ENCODE results near the gene GPN2.

DNA sequence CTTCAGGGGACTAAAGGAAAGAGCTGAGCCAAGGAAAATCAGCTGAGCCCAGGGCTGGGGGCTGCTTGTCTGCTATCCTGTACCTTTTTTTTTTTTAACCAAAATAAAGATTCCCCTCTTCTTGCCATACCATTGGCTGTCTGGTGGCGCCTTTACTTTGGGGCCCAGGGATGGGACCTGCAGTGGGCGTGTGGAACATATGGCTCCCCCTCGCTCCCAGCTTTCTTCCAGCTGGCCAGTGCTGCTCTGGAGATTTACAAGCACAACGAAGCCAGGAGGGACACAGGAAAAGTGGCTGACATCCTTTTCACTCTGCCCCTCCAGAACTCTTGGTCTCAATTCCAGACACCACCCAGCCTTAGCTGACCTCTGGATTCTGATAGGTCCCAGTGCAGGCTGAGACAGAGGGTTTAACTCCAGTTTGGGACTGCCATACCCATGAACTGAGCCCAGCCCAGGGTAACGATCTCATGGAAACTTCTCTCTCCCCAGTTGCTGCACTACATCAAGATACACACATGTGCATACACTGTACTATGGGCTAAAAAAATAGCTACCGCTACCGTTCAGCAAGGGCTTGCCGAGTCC, 32.5 kb downstream of the GPN2 start:
- TF ChIP-seq YY1 (IDR thresholded peaks at IDR 0.05): no peak
- TF ChIP-seq, protein P1, sequence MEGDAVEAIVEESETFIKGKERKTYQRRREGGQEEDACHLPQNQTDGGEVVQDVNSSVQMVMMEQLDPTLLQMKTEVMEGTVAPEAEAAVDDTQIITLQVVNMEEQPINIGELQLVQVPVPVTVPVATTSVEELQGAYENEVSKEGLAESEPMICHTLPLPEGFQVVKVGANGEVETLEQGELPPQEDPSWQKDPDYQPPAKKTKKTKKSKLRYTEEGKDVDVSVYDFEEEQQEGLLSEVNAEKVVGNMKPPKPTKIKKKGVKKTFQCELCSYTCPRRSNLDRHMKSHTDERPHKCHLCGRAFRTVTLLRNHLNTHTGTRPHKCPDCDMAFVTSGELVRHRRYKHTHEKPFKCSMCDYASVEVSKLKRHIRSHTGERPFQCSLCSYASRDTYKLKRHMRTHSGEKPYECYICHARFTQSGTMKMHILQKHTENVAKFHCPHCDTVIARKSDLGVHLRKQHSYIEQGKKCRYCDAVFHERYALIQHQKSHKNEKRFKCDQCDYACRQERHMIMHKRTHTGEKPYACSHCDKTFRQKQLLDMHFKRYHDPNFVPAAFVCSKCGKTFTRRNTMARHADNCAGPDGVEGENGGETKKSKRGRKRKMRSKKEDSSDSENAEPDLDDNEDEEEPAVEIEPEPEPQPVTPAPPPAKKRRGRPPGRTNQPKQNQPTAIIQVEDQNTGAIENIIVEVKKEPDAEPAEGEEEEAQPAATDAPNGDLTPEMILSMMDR (IDR thresholded peaks at IDR 0.05; ENCODE audit: low read depth, low read length, missing input control): no peak
- TF ChIP-seq RAD21 (IDR thresholded peaks at IDR 0.05): no peak
- no peak for TF ChIP-seq TAF1 (conservative IDR thresholded peaks at IDR 0.05)
- no peak for TF ChIP-seq JUND (IDR thresholded peaks at IDR 0.05)
- TF ChIP-seq, protein P2, sequence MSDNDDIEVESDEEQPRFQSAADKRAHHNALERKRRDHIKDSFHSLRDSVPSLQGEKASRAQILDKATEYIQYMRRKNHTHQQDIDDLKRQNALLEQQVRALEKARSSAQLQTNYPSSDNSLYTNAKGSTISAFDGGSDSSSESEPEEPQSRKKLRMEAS (IDR thresholded peaks at IDR 0.05): no peak
- no peak for TF ChIP-seq FOXA1 (IDR thresholded peaks at IDR 0.05)
- TF ChIP-seq, protein P3, sequence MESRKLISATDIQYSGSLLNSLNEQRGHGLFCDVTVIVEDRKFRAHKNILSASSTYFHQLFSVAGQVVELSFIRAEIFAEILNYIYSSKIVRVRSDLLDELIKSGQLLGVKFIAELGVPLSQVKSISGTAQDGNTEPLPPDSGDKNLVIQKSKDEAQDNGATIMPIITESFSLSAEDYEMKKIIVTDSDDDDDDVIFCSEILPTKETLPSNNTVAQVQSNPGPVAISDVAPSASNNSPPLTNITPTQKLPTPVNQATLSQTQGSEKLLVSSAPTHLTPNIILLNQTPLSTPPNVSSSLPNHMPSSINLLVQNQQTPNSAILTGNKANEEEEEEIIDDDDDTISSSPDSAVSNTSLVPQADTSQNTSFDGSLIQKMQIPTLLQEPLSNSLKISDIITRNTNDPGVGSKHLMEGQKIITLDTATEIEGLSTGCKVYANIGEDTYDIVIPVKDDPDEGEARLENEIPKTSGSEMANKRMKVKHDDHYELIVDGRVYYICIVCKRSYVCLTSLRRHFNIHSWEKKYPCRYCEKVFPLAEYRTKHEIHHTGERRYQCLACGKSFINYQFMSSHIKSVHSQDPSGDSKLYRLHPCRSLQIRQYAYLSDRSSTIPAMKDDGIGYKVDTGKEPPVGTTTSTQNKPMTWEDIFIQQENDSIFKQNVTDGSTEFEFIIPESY (IDR thresholded peaks at IDR 0.05): no peak
- TF ChIP-seq, protein P4, sequence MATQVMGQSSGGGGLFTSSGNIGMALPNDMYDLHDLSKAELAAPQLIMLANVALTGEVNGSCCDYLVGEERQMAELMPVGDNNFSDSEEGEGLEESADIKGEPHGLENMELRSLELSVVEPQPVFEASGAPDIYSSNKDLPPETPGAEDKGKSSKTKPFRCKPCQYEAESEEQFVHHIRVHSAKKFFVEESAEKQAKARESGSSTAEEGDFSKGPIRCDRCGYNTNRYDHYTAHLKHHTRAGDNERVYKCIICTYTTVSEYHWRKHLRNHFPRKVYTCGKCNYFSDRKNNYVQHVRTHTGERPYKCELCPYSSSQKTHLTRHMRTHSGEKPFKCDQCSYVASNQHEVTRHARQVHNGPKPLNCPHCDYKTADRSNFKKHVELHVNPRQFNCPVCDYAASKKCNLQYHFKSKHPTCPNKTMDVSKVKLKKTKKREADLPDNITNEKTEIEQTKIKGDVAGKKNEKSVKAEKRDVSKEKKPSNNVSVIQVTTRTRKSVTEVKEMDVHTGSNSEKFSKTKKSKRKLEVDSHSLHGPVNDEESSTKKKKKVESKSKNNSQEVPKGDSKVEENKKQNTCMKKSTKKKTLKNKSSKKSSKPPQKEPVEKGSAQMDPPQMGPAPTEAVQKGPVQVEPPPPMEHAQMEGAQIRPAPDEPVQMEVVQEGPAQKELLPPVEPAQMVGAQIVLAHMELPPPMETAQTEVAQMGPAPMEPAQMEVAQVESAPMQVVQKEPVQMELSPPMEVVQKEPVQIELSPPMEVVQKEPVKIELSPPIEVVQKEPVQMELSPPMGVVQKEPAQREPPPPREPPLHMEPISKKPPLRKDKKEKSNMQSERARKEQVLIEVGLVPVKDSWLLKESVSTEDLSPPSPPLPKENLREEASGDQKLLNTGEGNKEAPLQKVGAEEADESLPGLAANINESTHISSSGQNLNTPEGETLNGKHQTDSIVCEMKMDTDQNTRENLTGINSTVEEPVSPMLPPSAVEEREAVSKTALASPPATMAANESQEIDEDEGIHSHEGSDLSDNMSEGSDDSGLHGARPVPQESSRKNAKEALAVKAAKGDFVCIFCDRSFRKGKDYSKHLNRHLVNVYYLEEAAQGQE (IDR thresholded peaks at IDR 0.05): no peak
- no peak for TF ChIP-seq HNF4G (IDR thresholded peaks at IDR 0.05)
- TF ChIP-seq SP1 (IDR thresholded peaks at IDR 0.05): no peak
- no peak for TF ChIP-seq RXRA (IDR thresholded peaks at IDR 0.05)
- TF ChIP-seq HNF4A (conservative IDR thresholded peaks at IDR 0.05): no peak
- TF ChIP-seq, protein P5, sequence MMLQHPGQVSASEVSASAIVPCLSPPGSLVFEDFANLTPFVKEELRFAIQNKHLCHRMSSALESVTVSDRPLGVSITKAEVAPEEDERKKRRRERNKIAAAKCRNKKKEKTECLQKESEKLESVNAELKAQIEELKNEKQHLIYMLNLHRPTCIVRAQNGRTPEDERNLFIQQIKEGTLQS (IDR thresholded peaks at IDR 0.05): no peak
